Stimulated activated CD8-positive, alpha-beta memory T cell treated with anti-CD3 and anti-CD28 coated beads, Interleukin-7, amount 100 ng/mL, for 4 hours (primary cell): ENCODE data around the gene SCT.

Experiments
- DNase-seq, 2 donors: peaks; one replicate each; pipeline ENCODE4 v3.0.0-alpha.2; 2020; ENCODE audit warnings: low read depth in 2 of 2

The SCT gene

GRCh38 chr11:610146-610801 lies 16.7 kb downstream of the SCT start:
- DNase-seq: no peak

- DNase-seq: no peak
Measured at GRCh38 chr11:609341-609811, 17.6 kb downstream of the SCT start.

GRCh38 chr11:608791-609251 lies 18.2 kb downstream of the SCT start:
- no peak for DNase-seq

GRCh38 chr11:607971-608659 lies 18.9 kb downstream of the SCT start:
- DNase-seq: no peak

- DNase-seq: no peak
Measured at GRCh38 chr11:607020-607780, 19.8 kb downstream of the SCT start.

- no peak for DNase-seq
Measured at GRCh38 chr11:606245-606644, 20.7 kb downstream of the SCT start.

- no peak for DNase-seq
Measured at GRCh38 chr11:605286-606129, 21.5 kb downstream of the SCT start.

- DNase-seq: no peak
Measured at GRCh38 chr11:603154-603553, 23.8 kb downstream of the SCT start.

GRCh38 chr11:601573-602245 lies 25.3 kb downstream of the SCT start:
- DNase-seq: no peak

- DNase-seq: no peak
Measured at GRCh38 chr11:598005-598680, 28.8 kb downstream of the SCT start.

- DNase-seq: no peak
Measured at GRCh38 chr11:597166-597725, 29.7 kb downstream of the SCT start.

GRCh38 chr11:596374-596773 lies 30.6 kb downstream of the SCT start:
- DNase-seq: no peak

- DNase-seq: no peak
Measured at GRCh38 chr11:595400-595799, 31.6 kb downstream of the SCT start.

- no peak for DNase-seq
Measured at GRCh38 chr11:593347-593746, 33.6 kb downstream of the SCT start.

GRCh38 chr11:592918-593317 lies 34.1 kb downstream of the SCT start:
- no peak for DNase-seq

- DNase-seq: no peak
Measured at GRCh38 chr11:592501-592900, 34.5 kb downstream of the SCT start.

- DNase-seq: no peak
Measured at GRCh38 chr11:590997-591396, 36.0 kb downstream of the SCT start.

GRCh38 chr11:589798-590197 lies 37.2 kb downstream of the SCT start:
- no peak for DNase-seq

GRCh38 chr11:587978-588380 lies 39.0 kb downstream of the SCT start:
- DNase-seq: peak; percentile 52 to 67

- DNase-seq: no peak
Measured at GRCh38 chr11:587546-587945, 39.4 kb downstream of the SCT start.
